Measurements from ENCODE around the gene FAM3D. TPM values are rescaled to one million over a fixed set of nuclear protein-coding genes. Genes with fewer than 3 reads are reported as not detected.

FAM3D gene
- total RNA-seq, 1 donor from 2014 or later: 4.0 TPM

DNA sequence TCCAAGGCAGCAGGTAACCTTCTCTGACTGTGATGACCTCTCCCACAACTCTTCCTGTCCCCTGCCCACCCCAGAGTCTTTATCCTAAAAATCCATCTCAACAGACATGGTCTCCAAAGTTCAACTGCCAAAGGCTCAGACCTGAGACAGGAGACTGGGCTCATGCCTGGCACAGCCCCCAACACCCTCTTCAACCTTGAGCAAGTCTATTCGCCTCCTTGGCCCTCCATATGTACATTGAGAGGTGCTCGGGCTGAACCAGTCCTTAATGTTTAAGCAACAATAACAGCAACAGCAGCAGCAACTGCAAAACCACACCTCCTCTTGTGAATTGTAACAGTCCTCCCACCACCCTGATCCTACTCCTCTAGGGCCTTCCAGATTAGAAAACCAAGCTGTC lies 9.9 kb downstream of the FAM3D start:
- Histone ChIP-seq H3K4me1 (no peaks in the 10 kb centered on the region), H3K27ac (no peak overlapping the region), H3K9me3 (no peaks in the 10 kb centered on the region), H3K4me3 (no peak overlapping the region), H3K27me3 (no peaks in the 10 kb centered on the region), H3K36me3 (no peaks in the 10 kb centered on the region)
- DNase-seq: no peak
- TF ChIP-seq CTCF (IDR thresholded peaks at IDR 0.05): no peak
- no peak for ATAC-seq
- intact Hi-C loops (cut with DNase I): no loop called here

GRCh38 chr3:58654466-58654865 lies 12.1 kb downstream of the FAM3D start:
- ATAC-seq: no peak
- H3K9me3 ChIP-seq: no peaks in the 10 kb centered on the region
- no peak for DNase-seq
- H3K27ac ChIP-seq: no peak overlapping the region
- TF ChIP-seq CTCF (IDR thresholded peaks at IDR 0.05): no peak
- H3K4me1 ChIP-seq: no peaks in the 10 kb centered on the region
- intact Hi-C loops (cut with DNase I): no loop called here
- no peaks in the 10 kb centered on the region for H3K27me3 ChIP-seq
- H3K36me3 ChIP-seq: no peaks in the 10 kb centered on the region
- no peak overlapping the region for H3K4me3 ChIP-seq

DNA sequence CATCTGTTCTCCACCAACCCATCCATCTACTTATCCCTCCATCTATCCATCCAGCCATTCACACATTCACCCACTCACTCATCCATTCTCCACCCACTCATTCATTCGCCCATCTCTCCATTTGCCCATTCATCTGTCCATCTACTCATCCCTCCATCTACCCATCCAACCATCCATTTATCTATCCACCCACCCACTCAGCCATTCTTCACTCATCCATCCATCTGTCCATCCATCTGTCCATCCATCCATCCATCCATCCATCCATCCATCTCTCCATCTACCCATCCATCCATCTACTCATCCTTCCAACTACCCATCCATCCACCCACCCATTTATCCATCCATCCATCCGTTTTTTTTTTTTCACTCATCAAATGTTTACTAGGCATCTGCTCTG lies 13.9 kb downstream of the FAM3D start:
- Histone ChIP-seq H3K27ac (no peak overlapping the region), H3K9me3 (no peaks in the 10 kb centered on the region), H3K4me3 (no peak overlapping the region), H3K27me3 (no peaks in the 10 kb centered on the region), H3K36me3 (no peaks in the 10 kb centered on the region), H3K4me1 (no peaks in the 10 kb centered on the region)
- ATAC-seq (no peak), DNase-seq (no peak)
- TF ChIP-seq CTCF (IDR thresholded peaks at IDR 0.05): no peak
- intact Hi-C loops (cut with DNase I): no loop called here

- H3K27ac ChIP-seq: no peak overlapping the region
These were observed 15.3 kb downstream of the FAM3D start for GRCh38 chr3:58651276-58651675.

DNA sequence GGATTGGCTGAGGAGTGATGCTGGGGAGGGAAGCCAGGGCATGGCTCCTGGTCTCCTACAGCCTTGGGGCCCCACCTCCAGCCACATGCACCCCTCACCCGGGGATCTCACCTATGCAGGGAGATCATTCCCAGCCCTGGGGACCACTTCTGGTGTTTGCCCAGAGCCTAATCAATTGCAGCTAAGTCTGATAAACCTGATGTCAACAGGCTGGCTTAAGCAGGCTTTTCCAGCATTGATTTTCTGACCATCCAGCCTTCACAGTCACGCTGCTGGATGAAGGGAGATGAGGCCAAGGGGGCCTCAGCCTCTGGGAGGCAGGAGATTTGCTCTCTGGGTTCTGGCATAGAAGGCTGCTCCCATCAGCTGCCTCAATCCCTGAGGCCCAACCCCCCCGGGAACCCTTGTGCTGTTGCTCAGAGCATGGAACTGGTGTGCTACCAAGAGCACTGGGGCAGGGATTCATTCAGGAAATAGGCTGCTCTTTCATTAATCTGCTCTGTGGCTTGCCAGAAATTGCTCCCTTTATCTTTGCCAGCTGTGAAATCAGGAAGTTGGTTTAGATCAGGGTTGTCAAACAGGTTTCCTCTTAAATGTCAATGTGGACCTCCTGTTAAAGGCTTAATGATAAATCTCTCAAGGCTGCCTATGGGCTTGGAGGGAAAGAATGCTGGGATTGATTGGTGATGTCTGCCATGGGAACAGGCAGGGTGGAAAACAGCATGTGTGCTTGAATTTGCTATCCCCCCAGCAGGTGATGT lies 19.0 kb downstream of the FAM3D start:
- intact Hi-C loops (cut with DNase I): no loop called here
- ATAC-seq: no peak
- DNase-seq: no peak
- Histone ChIP-seq H3K27me3 (no peaks in the 10 kb centered on the region), H3K36me3 (no peaks in the 10 kb centered on the region), H3K4me1 (no peaks in the 10 kb centered on the region), H3K4me3 (no peak overlapping the region), H3K27ac (no peak overlapping the region), H3K9me3 (no peaks in the 10 kb centered on the region)
- no peak for TF ChIP-seq CTCF (IDR thresholded peaks at IDR 0.05)

More at GRCh38 chr3:58651276-58651675, 15.3 kb downstream of the FAM3D start:
- intact Hi-C loops (cut with DNase I): no loop called here
- H3K9me3 ChIP-seq: no peaks in the 10 kb centered on the region
- no peak for DNase-seq
- H3K4me3 ChIP-seq: no peak overlapping the region
- ATAC-seq: no peak
- no peak for TF ChIP-seq CTCF (IDR thresholded peaks at IDR 0.05)
- H3K4me1 ChIP-seq: no peaks in the 10 kb centered on the region
- no peaks in the 10 kb centered on the region for H3K36me3 ChIP-seq
- no peaks in the 10 kb centered on the region for H3K27me3 ChIP-seq

GRCh38 chr3:58646503-58646902 lies 20.1 kb downstream of the FAM3D start:
- Histone ChIP-seq H3K4me3 (no peak overlapping the region), H3K9me3 (no peaks in the 10 kb centered on the region), H3K36me3 (no peaks in the 10 kb centered on the region), H3K27ac (no peak overlapping the region), H3K27me3 (no peaks in the 10 kb centered on the region), H3K4me1 (no peaks in the 10 kb centered on the region)
- DNase-seq (no peak), ATAC-seq (no peak)
- TF ChIP-seq CTCF (IDR thresholded peaks at IDR 0.05): no peak
- intact Hi-C loops (cut with DNase I): no loop called here
